ENCODE measurements around the gene TAS1R1. TPM values are rescaled to one million over a fixed set of nuclear protein-coding genes. Genes with fewer than 3 reads are reported as not detected.
A peak's percentile ranks its signal among the peaks of the same experiment; 100 is the strongest.

The TAS1R1 gene
- total and polyA plus RNA-seq, 10 of the 15 experiments (the other 5 are each of a cell fraction or from before 2014, with no cell fraction given), result 0.03 to 0.06 (median 0.04) TPM; not detected in 7

DNA sequence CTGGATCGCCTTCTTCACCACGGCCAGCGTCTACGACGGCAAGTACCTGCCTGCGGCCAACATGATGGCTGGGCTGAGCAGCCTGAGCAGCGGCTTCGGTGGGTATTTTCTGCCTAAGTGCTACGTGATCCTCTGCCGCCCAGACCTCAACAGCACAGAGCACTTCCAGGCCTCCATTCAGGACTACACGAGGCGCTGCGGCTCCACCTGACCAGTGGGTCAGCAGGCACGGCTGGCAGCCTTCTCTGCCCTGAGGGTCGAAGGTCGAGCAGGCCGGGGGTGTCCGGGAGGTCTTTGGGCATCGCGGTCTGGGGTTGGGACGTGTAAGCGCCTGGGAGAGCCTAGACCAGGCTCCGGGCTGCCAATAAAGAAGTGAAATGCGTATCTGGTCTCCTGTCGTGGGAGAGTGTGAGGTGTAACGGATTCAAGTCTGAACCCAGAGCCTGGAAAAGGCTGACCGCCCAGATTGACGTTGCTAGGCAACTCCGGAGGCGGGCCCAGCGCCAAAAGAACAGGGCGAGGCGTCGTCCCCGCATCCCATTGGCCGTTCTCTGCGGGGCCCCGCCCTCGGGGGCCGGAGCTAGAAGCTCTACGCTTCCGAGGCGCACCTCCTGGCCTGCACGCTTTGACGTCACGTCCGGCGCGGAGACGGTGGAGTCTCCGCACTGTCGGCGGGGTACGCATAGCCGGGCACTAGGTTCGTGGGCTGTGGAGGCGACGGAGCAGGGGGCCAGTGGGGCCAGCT lies 24.4 kb downstream of the TAS1R1 start, which contains the start of gene ZBTB48 (continued):
- TF ChIP-seq, protein P1, sequence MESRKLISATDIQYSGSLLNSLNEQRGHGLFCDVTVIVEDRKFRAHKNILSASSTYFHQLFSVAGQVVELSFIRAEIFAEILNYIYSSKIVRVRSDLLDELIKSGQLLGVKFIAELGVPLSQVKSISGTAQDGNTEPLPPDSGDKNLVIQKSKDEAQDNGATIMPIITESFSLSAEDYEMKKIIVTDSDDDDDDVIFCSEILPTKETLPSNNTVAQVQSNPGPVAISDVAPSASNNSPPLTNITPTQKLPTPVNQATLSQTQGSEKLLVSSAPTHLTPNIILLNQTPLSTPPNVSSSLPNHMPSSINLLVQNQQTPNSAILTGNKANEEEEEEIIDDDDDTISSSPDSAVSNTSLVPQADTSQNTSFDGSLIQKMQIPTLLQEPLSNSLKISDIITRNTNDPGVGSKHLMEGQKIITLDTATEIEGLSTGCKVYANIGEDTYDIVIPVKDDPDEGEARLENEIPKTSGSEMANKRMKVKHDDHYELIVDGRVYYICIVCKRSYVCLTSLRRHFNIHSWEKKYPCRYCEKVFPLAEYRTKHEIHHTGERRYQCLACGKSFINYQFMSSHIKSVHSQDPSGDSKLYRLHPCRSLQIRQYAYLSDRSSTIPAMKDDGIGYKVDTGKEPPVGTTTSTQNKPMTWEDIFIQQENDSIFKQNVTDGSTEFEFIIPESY (IDR thresholded peaks at IDR 0.05), result peak; percentile 68; the same call in 1 of the 2 replicates
- TF ChIP-seq TAF1 (IDR thresholded peaks at IDR 0.05; ENCODE audit: borderline replicate concordance, low read depth, low read length) (peak; percentile 73; the same call in 1 of the 2 replicates), TBL1XR1 (IDR thresholded peaks at IDR 0.05; ENCODE audit: low read depth, low read length) (peak; percentile 25; the same call in 1 of the 2 replicates), PAX8 (IDR thresholded peaks at IDR 0.05) (no peak), JUNB (IDR thresholded peaks at IDR 0.05) (no peak), HCFC1 (IDR thresholded peaks at IDR 0.05; ENCODE audit: low read length) (peak; percentile 43; the same call in 1 of the 2 replicates), GABPA (IDR thresholded peaks at IDR 0.05; ENCODE audit: low read depth) (peak; percentile 84), POU2F2 (IDR thresholded peaks at IDR 0.05; ENCODE audit: borderline replicate concordance, low read depth, low read length) (peak; percentile 73; the same call in 2 of the 3 replicates), ZNF592 (IDR thresholded peaks at IDR 0.05) (no peak), YY1 (IDR thresholded peaks at IDR 0.05; ENCODE audit: low read depth, low read length) (no peak), RUNX3 (IDR thresholded peaks at IDR 0.05; ENCODE audit: low read length) (no peak), RB1 (IDR thresholded peaks at IDR 0.05; ENCODE audit: borderline replicate concordance) (no peak), EP300 (IDR thresholded peaks at IDR 0.05; ENCODE audit: borderline replicate concordance in 1 of 2, control insufficient read depth in 1 of 2, low read depth in 2 of 2, low read length in 2 of 2) (no peak), MXI1 (IDR thresholded peaks at IDR 0.05; ENCODE audit: low read depth, low read length) (peak; percentile 61), JUND (IDR thresholded peaks at IDR 0.05; ENCODE audit: low read depth, low read length) (no peak), NFYB (IDR thresholded peaks at IDR 0.05; ENCODE audit: insufficient read depth, low read depth, low read length) (peak; percentile 65; the same call in 1 of the 2 replicates), MEF2A (IDR thresholded peaks at IDR 0.05; ENCODE audit: insufficient read depth, low read depth, low read length) (no peak), IKZF1 (conservative IDR thresholded peaks at IDR 0.05) (no peak), ZSCAN29 (IDR thresholded peaks at IDR 0.05) (no peak), SIN3A (IDR thresholded peaks at IDR 0.05; ENCODE audit: low read depth, low read length) (peak; percentile 28; the same call in 1 of the 2 replicates)
- TF ChIP-seq, protein P2, sequence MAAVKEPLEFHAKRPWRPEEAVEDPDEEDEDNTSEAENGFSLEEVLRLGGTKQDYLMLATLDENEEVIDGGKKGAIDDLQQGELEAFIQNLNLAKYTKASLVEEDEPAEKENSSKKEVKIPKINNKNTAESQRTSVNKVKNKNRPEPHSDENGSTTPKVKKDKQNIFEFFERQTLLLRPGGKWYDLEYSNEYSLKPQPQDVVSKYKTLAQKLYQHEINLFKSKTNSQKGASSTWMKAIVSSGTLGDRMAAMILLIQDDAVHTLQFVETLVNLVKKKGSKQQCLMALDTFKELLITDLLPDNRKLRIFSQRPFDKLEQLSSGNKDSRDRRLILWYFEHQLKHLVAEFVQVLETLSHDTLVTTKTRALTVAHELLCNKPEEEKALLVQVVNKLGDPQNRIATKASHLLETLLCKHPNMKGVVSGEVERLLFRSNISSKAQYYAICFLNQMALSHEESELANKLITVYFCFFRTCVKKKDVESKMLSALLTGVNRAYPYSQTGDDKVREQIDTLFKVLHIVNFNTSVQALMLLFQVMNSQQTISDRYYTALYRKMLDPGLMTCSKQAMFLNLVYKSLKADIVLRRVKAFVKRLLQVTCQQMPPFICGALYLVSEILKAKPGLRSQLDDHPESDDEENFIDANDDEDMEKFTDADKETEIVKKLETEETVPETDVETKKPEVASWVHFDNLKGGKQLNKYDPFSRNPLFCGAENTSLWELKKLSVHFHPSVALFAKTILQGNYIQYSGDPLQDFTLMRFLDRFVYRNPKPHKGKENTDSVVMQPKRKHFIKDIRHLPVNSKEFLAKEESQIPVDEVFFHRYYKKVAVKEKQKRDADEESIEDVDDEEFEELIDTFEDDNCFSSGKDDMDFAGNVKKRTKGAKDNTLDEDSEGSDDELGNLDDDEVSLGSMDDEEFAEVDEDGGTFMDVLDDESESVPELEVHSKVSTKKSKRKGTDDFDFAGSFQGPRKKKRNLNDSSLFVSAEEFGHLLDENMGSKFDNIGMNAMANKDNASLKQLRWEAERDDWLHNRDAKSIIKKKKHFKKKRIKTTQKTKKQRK (IDR thresholded peaks at IDR 0.05; ENCODE audit: low read depth, low read length), result no peak

Data from GM12878 (cell line).